GM12865 (cell line): ENCODE results near the gene HIPK2.

Experiments used
- DNase-seq: peaks from one replicate; pipeline ENCODE4 v3.0.0; 2010; ENCODE audit warnings: low read depth
- H3K4me3 ChIP-seq: 2 replicates; pipeline ENCODE4 v1.5.1; 2011; ENCODE audit warnings: mild to moderate bottlenecking, low read depth, low read length, control low read depth
- TF ChIP-seq, protein P1 (sequence below): IDR thresholded peaks from 2 replicates; pipeline ENCODE4 v1.5.1; 2011; ENCODE audit warnings: low read length, control low read depth, low read depth, inconsistent platforms; ENCODE audit not compliant: insufficient read depth; ENCODE audit errors: missing control alignments

The HIPK2 gene

DNA sequence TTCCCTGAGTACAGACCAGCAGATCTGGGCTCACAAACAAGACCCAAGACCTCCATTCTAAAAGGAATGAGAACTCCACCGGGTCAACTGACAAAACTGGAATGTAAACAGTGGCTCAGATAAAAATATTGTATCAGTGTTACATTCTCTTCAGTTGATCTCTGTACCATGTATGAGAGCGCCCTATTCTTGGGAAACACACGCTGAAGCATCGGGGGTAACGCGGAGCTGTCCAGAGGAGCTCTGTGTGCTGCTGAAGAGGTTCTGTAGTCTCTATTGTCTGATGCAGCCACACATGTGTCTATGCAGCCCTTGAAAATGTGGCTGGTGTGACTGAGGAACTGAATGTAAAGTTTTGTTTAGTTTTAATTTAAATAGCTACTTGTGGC lies 39.7 kb downstream of the HIPK2 start:
- TF ChIP-seq, protein P1, sequence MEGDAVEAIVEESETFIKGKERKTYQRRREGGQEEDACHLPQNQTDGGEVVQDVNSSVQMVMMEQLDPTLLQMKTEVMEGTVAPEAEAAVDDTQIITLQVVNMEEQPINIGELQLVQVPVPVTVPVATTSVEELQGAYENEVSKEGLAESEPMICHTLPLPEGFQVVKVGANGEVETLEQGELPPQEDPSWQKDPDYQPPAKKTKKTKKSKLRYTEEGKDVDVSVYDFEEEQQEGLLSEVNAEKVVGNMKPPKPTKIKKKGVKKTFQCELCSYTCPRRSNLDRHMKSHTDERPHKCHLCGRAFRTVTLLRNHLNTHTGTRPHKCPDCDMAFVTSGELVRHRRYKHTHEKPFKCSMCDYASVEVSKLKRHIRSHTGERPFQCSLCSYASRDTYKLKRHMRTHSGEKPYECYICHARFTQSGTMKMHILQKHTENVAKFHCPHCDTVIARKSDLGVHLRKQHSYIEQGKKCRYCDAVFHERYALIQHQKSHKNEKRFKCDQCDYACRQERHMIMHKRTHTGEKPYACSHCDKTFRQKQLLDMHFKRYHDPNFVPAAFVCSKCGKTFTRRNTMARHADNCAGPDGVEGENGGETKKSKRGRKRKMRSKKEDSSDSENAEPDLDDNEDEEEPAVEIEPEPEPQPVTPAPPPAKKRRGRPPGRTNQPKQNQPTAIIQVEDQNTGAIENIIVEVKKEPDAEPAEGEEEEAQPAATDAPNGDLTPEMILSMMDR: no peak
- no peak for DNase-seq
- no peak overlapping the region for H3K4me3 ChIP-seq

DNA sequence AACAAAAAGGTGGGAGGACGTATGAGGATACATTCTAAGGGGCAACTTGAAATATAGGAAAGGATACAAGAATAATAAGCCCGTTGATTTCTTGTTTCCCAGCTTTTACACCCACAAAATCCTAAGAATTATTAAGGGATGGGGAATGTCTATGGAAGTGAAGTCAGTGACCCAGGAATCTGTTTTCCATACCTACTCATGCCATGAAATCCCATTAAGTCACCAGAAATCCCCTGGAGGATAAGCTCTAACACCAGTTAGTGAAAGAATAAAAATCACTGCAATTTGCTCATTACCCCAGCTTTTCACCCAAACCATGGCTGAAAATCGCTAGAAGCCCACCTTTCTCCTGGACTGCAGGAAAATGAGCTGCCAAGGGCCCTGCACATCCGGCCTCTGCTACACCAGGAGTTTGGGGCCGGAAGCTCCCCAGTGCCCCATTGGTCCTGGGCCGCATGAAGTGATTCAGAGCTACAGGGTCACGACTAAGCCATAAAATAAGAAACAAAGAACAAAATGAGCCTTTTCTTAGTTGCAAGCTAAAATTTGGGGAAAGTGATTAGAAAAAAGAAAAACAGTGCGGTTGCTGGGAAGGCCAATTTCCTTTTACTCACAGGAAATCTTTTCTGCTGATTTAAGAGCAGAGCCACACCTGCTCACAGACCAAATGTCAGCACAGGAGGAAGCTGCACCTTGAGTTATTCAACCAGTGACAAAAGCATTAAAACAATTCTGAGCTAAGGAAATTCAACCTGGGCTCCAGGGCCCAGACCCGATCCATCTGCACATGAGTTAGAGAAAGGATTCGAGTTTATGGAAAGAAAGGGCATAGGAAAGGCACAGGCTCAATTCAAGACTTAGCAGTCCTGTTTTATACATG lies 40.3 kb downstream of the HIPK2 start:
- TF ChIP-seq, protein P1: no peak
- no peak overlapping the region for H3K4me3 ChIP-seq
- no peak for DNase-seq

DNA sequence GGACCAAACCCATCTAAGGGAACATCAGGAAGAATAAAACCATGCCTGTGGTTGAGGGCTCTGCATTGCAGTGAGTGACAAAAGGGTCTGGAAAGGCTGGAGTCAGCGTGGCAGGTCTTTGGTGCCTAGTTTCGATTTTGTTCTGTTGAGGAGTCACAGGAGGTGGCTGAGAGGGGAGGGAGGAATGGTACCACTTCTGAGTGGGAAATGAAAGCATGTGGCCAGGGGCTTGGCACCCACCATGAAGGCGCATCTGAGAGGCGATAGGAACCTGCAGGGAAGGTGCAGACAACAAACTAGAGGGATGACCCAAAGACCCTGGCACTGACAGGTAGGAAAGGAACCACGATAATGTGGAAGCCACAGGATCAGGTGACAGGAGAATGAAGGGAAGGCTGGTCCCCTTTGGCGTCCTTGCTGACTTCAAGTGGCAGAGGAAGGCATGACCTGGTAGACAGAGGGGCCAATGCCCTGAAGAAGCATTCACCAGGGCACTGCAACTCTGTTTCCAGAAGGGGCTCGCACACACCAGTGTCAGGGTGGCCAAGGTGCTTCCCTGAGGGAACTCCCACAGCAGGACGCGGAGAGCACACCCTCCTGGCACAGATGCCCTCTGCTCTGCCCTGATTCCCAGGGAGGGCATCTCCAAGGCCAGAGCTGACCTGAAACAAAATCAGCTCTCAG lies 41.7 kb downstream of the HIPK2 start:
- TF ChIP-seq, protein P1: no peak
- H3K4me3 ChIP-seq: no peak overlapping the region
- DNase-seq: no peak

DNA sequence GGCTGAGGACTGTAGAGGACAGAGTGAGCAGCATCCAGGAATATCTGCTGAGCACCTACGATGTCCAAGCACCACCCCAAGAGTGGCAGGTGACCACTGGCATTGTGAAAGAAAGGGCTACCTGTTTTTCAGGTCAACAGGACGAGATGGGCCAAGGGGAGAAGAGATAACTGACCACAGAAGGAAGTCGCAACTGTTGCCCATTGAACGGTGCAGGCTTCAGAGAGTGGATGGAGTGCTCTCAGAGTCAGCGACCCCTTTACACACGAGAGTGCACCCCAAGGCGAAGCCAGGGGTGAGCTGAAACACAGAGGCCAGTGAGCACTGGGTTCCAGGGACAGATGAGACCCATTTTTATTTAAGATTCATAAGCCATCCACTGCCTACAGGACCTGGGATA lies 42.3 kb downstream of the HIPK2 start:
- DNase-seq: no peak
- H3K4me3 ChIP-seq: no peak overlapping the region
- TF ChIP-seq, protein P1: no peak

DNA sequence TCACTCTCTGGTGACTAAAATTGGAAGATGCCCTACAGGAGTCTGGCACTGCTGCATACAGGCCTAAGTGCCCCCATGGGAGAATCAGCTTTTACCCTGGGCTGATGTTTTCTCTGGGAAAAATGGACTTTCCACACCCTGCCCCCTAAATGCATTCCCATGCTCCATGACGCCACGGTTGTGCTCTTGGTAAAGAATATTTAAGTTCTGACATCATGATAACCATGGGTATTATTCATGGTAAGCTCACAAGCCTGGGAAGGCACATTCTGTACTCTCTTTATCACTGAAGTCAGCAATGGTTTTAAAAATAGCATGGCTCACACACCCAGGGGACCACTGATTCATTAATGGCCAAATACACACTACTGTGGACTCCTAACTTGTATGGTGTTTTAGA lies 43.4 kb downstream of the HIPK2 start:
- no peak for DNase-seq
- no peak overlapping the region for H3K4me3 ChIP-seq
- TF ChIP-seq, protein P1: no peak

DNA sequence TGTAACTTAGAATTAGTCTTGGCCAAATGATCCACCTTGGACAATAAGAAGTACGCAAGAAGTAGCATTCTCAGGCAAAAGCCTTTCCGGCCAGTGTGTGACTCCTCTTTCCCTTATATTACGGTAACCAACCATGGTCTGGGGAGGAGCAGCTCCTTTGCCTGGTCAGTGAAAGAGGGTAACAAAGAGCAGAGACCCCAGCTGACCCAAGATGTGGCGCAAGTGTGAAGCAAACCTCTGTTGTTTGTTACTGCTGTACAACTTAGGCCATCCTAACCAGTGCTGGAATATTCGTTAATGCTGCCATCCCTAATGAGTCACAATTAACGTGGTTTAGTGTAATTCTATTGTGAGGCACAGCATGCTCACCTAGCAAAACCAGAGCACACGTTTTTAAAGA lies 44.0 kb downstream of the HIPK2 start:
- no peak overlapping the region for H3K4me3 ChIP-seq
- TF ChIP-seq, protein P1: no peak
- DNase-seq: no peak
